ENCODE results near the gene RIPK4.
A peak's percentile ranks its signal among the peaks of the same experiment; 100 is the strongest.

Gene RIPK4

GRCh38 chr21:41768437-41769042 is 1.7 kb upstream of the RIPK4 start:
- Mint-ChIP-seq H3K27me3 (peaks cover 26% of the 10 kb centered on the region), H3K4me1 (ENCODE audit: low read depth) (peaks cover 27% of the 10 kb centered on the region), H3K4me3 (peak overlapping the region; percentile 88), H3K36me3 (no peaks in the 10 kb centered on the region), H3K27ac (no peak overlapping the region), H3K9me3 (ENCODE audit: low read depth) (no peaks in the 10 kb centered on the region)

GRCh38 chr21:41767606-41768436 is 969 bp upstream of the RIPK4 start:
- Mint-ChIP-seq H3K27ac (no peak overlapping the region), H3K27me3 (peaks cover 28% of the 10 kb centered on the region), H3K4me1 (ENCODE audit: low read depth) (peaks cover 29% of the 10 kb centered on the region), H3K4me3 (peak overlapping the region; percentile 88), H3K36me3 (no peaks in the 10 kb centered on the region), H3K9me3 (ENCODE audit: low read depth) (no peaks in the 10 kb centered on the region)

- Mint-ChIP-seq H3K4me1 (ENCODE audit: low read depth) (peaks cover 39% of the 10 kb centered on the region), H3K4me3 (peak overlapping the region; percentile 42), H3K36me3 (no peaks in the 10 kb centered on the region), H3K27ac (no peak overlapping the region), H3K27me3 (peaks cover 33% of the 10 kb centered on the region), H3K9me3 (ENCODE audit: low read depth) (no peaks in the 10 kb centered on the region)
These were observed 624 bp downstream of the RIPK4 start for GRCh38 chr21:41765973-41766882.

- H3K27me3 Mint-ChIP-seq, result peaks cover 38% of the 10 kb centered on the region
- H3K27ac Mint-ChIP-seq, result no peak overlapping the region
- no peaks in the 10 kb centered on the region for H3K9me3 Mint-ChIP-seq (ENCODE audit: low read depth)
- peaks cover 44% of the 10 kb centered on the region for H3K4me1 Mint-ChIP-seq (ENCODE audit: low read depth)
- H3K4me3 Mint-ChIP-seq, result peak overlapping the region; percentile 42
- H3K36me3 Mint-ChIP-seq, result no peaks in the 10 kb centered on the region
These were observed 1.4 kb downstream of the RIPK4 start for GRCh38 chr21:41765420-41765821.

- Mint-ChIP-seq H3K9me3 (ENCODE audit: low read depth) (no peaks in the 10 kb centered on the region), H3K27me3 (peaks cover 44% of the 10 kb centered on the region), H3K4me3 (peak overlapping the region; percentile 31), H3K4me1 (ENCODE audit: low read depth) (peaks cover 46% of the 10 kb centered on the region), H3K27ac (no peak overlapping the region), H3K36me3 (no peaks in the 10 kb centered on the region)
These were observed 2.1 kb downstream of the RIPK4 start for GRCh38 chr21:41764558-41765419.

- Mint-ChIP-seq H3K9me3 (ENCODE audit: low read depth) (no peaks in the 10 kb centered on the region), H3K4me3 (no peak overlapping the region), H3K27me3 (peaks cover 41% of the 10 kb centered on the region), H3K27ac (no peak overlapping the region), H3K4me1 (ENCODE audit: low read depth) (peaks cover 45% of the 10 kb centered on the region), H3K36me3 (no peaks in the 10 kb centered on the region)
These were observed 2.9 kb downstream of the RIPK4 start for GRCh38 chr21:41763996-41764395.

GRCh38 chr21:41763398-41763931 is 3.4 kb downstream of the RIPK4 start:
- Mint-ChIP-seq H3K27me3 (peaks cover 39% of the 10 kb centered on the region), H3K9me3 (ENCODE audit: low read depth) (no peaks in the 10 kb centered on the region), H3K36me3 (no peaks in the 10 kb centered on the region), H3K4me3 (no peak overlapping the region), H3K27ac (no peak overlapping the region), H3K4me1 (ENCODE audit: low read depth) (peaks cover 40% of the 10 kb centered on the region)

- Mint-ChIP-seq H3K36me3 (no peaks in the 10 kb centered on the region), H3K9me3 (ENCODE audit: low read depth) (no peaks in the 10 kb centered on the region), H3K27ac (no peak overlapping the region), H3K4me3 (no peak overlapping the region), H3K27me3 (peaks cover 39% of the 10 kb centered on the region), H3K4me1 (ENCODE audit: low read depth) (peaks cover 32% of the 10 kb centered on the region)
These were observed 4.1 kb downstream of the RIPK4 start for GRCh38 chr21:41762753-41763152.

- Mint-ChIP-seq H3K36me3 (no peaks in the 10 kb centered on the region), H3K9me3 (ENCODE audit: low read depth) (no peaks in the 10 kb centered on the region), H3K27ac (no peak overlapping the region), H3K4me3 (no peak overlapping the region), H3K27me3 (peaks cover 34% of the 10 kb centered on the region), H3K4me1 (ENCODE audit: low read depth) (peaks cover 26% of the 10 kb centered on the region)
These were observed 4.8 kb downstream of the RIPK4 start for GRCh38 chr21:41761934-41762635.

- Mint-ChIP-seq H3K36me3 (no peaks in the 10 kb centered on the region), H3K4me3 (no peak overlapping the region), H3K27me3 (peaks cover 34% of the 10 kb centered on the region), H3K4me1 (ENCODE audit: low read depth) (peaks cover 25% of the 10 kb centered on the region), H3K9me3 (ENCODE audit: low read depth) (no peaks in the 10 kb centered on the region), H3K27ac (no peak overlapping the region)
These were observed 5.5 kb downstream of the RIPK4 start for GRCh38 chr21:41761211-41761933.

- Mint-ChIP-seq H3K4me3 (no peak overlapping the region), H3K27me3 (peaks cover 29% of the 10 kb centered on the region)
These were observed 6.4 kb downstream of the RIPK4 start for GRCh38 chr21:41760411-41760810.

GRCh38 chr21:41759926-41760325 is 6.9 kb downstream of the RIPK4 start:
- no peak overlapping the region for H3K4me3 Mint-ChIP-seq
- H3K27me3 Mint-ChIP-seq, result peaks cover 26% of the 10 kb centered on the region
- no peaks in the 10 kb centered on the region for H3K36me3 Mint-ChIP-seq
- H3K9me3 Mint-ChIP-seq (ENCODE audit: low read depth), result no peaks in the 10 kb centered on the region
- H3K4me1 Mint-ChIP-seq (ENCODE audit: low read depth), result peaks cover 19% of the 10 kb centered on the region
- H3K27ac Mint-ChIP-seq, result no peak overlapping the region

More at GRCh38 chr21:41760411-41760810, 6.4 kb downstream of the RIPK4 start:
- H3K4me1 Mint-ChIP-seq (ENCODE audit: low read depth), result peaks cover 21% of the 10 kb centered on the region
- no peak overlapping the region for H3K27ac Mint-ChIP-seq
- no peaks in the 10 kb centered on the region for H3K9me3 Mint-ChIP-seq (ENCODE audit: low read depth)
- H3K36me3 Mint-ChIP-seq, result no peaks in the 10 kb centered on the region

- Mint-ChIP-seq H3K9me3 (ENCODE audit: low read depth) (no peaks in the 10 kb centered on the region), H3K27ac (no peak overlapping the region), H3K36me3 (no peaks in the 10 kb centered on the region), H3K27me3 (peaks cover 23% of the 10 kb centered on the region), H3K4me1 (ENCODE audit: low read depth) (peaks cover 19% of the 10 kb centered on the region), H3K4me3 (no peak overlapping the region)
These were observed 7.5 kb downstream of the RIPK4 start for GRCh38 chr21:41759214-41759840.

Data from activated naive CD8-positive, alpha-beta T cell (primary cell).